ENCODE measurements around the gene HNRNPA0. TPM values are rescaled to one million over a fixed set of nuclear protein-coding genes. Genes with fewer than 3 reads are reported as not detected.

HNRNPA0 gene
- total and polyA plus RNA-seq, 9 of the 15 experiments (the other 6 are each of a cell fraction or from before 2014, with no cell fraction given) = 5.0 to 33.3 (median 10.7) TPM

GRCh38 chr5:137778772-137779564 lies 24.8 kb upstream of the HNRNPA0 start (continued):
- TF ChIP-seq, protein P1, sequence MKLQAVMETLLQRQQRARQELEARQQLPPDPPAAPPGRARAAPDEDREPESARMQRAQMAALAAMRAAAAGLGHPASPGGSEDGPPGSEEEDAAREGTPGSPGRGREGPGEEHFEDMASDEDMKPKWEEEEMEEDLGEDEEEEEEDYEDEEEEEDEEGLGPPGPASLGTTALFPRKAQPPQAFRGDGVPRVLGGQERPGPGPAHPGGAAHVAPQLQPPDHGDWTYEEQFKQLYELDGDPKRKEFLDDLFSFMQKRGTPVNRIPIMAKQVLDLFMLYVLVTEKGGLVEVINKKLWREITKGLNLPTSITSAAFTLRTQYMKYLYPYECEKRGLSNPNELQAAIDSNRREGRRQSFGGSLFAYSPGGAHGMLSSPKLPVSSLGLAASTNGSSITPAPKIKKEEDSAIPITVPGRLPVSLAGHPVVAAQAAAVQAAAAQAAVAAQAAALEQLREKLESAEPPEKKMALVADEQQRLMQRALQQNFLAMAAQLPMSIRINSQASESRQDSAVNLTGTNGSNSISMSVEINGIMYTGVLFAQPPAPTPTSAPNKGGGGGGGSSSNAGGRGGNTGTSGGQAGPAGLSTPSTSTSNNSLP (IDR thresholded peaks at IDR 0.05; ENCODE audit: borderline replicate concordance, low read depth, low read length) = peak; percentile 61; the same call in 1 of the 2 replicates
- TF ChIP-seq, protein P2, sequence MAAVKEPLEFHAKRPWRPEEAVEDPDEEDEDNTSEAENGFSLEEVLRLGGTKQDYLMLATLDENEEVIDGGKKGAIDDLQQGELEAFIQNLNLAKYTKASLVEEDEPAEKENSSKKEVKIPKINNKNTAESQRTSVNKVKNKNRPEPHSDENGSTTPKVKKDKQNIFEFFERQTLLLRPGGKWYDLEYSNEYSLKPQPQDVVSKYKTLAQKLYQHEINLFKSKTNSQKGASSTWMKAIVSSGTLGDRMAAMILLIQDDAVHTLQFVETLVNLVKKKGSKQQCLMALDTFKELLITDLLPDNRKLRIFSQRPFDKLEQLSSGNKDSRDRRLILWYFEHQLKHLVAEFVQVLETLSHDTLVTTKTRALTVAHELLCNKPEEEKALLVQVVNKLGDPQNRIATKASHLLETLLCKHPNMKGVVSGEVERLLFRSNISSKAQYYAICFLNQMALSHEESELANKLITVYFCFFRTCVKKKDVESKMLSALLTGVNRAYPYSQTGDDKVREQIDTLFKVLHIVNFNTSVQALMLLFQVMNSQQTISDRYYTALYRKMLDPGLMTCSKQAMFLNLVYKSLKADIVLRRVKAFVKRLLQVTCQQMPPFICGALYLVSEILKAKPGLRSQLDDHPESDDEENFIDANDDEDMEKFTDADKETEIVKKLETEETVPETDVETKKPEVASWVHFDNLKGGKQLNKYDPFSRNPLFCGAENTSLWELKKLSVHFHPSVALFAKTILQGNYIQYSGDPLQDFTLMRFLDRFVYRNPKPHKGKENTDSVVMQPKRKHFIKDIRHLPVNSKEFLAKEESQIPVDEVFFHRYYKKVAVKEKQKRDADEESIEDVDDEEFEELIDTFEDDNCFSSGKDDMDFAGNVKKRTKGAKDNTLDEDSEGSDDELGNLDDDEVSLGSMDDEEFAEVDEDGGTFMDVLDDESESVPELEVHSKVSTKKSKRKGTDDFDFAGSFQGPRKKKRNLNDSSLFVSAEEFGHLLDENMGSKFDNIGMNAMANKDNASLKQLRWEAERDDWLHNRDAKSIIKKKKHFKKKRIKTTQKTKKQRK (IDR thresholded peaks at IDR 0.05; ENCODE audit: borderline replicate concordance, low read depth, low read length) = no peak
- TF ChIP-seq TCF15 (CRISPR knock-in tag; IDR thresholded peaks at IDR 0.05) (no peak), MYNN (IDR thresholded peaks at IDR 0.05) (no peak), MYNN (CRISPR knock-in tag; IDR thresholded peaks at IDR 0.05) (no peak), MAFG (tag; conservative IDR thresholded peaks at IDR 0.05) (no peak), IRF2 (CRISPR knock-in tag; IDR thresholded peaks at IDR 0.05) (no peak), ZNF830 (CRISPR knock-in tag; IDR thresholded peaks at IDR 0.05) (no peak), NONO (IDR thresholded peaks at IDR 0.05; ENCODE audit: low read depth in 2 of 2, low read length in 1 of 2) (no peak), ZNF232 (CRISPR knock-in tag; IDR thresholded peaks at IDR 0.05) (no peak), CGGBP1 (CRISPR knock-in tag; IDR thresholded peaks at IDR 0.05) (no peak), TCF7 (IDR thresholded peaks at IDR 0.05; ENCODE audit: borderline replicate concordance) (no peak), BACH1 (tag; IDR thresholded peaks at IDR 0.05) (no peak), ZNF347 (CRISPR knock-in tag; IDR thresholded peaks at IDR 0.05; ENCODE audit: low read depth) (no peak), CHCHD3 (CRISPR knock-in tag; IDR thresholded peaks at IDR 0.05) (no peak), MITF (IDR thresholded peaks at IDR 0.05) (no peak)
- TF ChIP-seq, protein P3, sequence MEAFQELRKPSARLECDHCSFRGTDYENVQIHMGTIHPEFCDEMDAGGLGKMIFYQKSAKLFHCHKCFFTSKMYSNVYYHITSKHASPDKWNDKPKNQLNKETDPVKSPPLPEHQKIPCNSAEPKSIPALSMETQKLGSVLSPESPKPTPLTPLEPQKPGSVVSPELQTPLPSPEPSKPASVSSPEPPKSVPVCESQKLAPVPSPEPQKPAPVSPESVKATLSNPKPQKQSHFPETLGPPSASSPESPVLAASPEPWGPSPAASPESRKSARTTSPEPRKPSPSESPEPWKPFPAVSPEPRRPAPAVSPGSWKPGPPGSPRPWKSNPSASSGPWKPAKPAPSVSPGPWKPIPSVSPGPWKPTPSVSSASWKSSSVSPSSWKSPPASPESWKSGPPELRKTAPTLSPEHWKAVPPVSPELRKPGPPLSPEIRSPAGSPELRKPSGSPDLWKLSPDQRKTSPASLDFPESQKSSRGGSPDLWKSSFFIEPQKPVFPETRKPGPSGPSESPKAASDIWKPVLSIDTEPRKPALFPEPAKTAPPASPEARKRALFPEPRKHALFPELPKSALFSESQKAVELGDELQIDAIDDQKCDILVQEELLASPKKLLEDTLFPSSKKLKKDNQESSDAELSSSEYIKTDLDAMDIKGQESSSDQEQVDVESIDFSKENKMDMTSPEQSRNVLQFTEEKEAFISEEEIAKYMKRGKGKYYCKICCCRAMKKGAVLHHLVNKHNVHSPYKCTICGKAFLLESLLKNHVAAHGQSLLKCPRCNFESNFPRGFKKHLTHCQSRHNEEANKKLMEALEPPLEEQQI (IDR thresholded peaks at IDR 0.05) = no peak

Measured in K562 (cell line).